ENCODE results near the gene ADAM10. TPM values are rescaled to one million over a fixed set of nuclear protein-coding genes. Genes with fewer than 3 reads are reported as not detected.

Gene ADAM10
- total RNA-seq, 1 donor: 98.9 TPM

DNA sequence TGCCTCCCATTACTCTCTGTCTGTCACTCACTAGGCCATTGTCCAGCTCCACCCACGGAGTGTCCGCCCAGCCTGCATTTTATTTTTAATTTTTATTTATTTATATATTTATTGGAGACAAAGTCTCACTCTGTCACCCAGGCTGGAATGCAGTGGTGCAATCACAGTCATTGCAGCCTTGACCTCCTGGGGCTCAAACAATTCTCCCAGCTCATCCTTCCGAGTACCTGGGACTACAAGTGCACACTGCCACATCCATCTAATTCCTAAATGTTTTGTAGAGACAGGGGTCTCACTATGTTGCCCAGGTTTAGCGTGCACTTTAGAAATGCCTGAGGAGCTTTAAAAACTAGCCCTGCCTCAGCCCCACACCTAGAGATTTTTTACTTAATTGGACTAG is 176.2 kb downstream of the ADAM10 start:
- TF ChIP-seq CTCF (IDR thresholded peaks at IDR 0.05; ENCODE audit: insufficient read depth, low read length): no peak
- no peak for DNase-seq (ENCODE audit: low read depth)
- no peak overlapping the region for H3K4me3 ChIP-seq (ENCODE audit: low read depth, low read length)

- TF ChIP-seq CTCF (IDR thresholded peaks at IDR 0.05; ENCODE audit: insufficient read depth, low read length): no peak
- no peak for DNase-seq (ENCODE audit: low read depth)
- H3K4me3 ChIP-seq (ENCODE audit: low read depth, low read length): no peak overlapping the region
Observed at GRCh38 chr15:58572521-58572920, 177.0 kb downstream of the ADAM10 start.

DNA sequence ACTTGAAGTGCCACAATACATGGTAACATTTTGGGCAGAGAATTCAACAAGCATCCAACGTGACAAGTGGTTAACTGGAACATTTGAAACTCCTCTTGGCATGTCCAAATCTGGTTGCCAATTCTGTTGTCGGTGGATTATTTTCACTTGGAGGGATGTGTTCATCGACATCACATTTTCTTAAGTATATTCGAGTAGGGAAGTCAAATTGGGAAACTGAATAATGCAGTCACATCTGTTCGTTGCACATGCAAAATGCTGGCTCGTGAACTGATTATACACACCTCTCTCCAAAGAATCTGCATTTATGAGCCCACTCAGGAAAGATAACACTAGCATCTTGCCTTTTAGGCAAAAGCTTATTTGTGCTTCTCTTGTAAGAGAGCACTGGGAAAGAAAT is 178.0 kb downstream of the ADAM10 start:
- no peak overlapping the region for H3K4me3 ChIP-seq (ENCODE audit: low read depth, low read length)
- no peak for TF ChIP-seq CTCF (IDR thresholded peaks at IDR 0.05; ENCODE audit: insufficient read depth, low read length)
- no peak for DNase-seq (ENCODE audit: low read depth)

DNA sequence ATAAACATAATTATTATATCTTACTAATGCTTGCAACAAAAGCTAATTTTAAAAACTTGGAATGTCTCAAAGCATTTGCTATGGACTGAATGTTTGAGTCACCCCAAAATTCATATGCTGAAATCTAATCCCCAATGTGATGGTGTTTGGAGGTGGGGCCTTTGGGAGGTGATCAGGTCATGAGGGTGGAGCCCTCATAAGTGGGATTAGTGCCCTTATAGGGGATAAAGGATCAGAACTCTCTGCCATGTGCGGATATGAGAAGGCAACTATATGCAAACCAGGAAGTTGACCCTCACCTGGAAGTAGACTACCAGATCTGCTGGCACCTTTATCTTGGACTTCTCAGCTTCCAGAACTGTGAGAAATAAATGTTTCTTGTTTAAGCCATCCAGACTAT is 180.1 kb downstream of the ADAM10 start:
- DNase-seq (ENCODE audit: low read depth): no peak
- TF ChIP-seq CTCF (IDR thresholded peaks at IDR 0.05; ENCODE audit: insufficient read depth, low read length): no peak
- H3K4me3 ChIP-seq (ENCODE audit: low read depth, low read length): no peak overlapping the region

GRCh38 chr15:58568157-58568571 is 181.3 kb downstream of the ADAM10 start:
- no peak for DNase-seq (ENCODE audit: low read depth)
- no peak for TF ChIP-seq CTCF (IDR thresholded peaks at IDR 0.05; ENCODE audit: insufficient read depth, low read length)
- no peak overlapping the region for H3K4me3 ChIP-seq (ENCODE audit: low read depth, low read length)

DNA sequence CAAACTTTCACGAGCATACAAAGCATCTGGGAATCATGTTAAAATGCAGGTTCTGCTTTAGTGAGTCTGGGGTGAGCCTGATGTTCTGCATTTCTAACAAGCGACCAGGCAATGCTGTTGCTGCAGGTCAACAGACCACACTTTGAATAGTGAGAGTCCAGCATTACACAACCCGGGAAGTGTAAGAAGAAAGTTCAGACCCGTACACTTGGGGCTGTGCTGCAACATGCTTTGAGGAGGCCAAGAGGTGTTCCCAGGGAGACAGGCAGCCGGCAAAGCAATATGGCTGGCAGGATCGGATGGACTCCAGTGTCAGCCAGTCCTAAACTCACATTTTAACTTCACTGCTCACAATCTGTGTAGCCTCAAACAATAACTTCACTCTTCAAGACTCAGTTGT is 183.5 kb downstream of the ADAM10 start:
- no peak for TF ChIP-seq CTCF (IDR thresholded peaks at IDR 0.05; ENCODE audit: insufficient read depth, low read length)
- no peak for DNase-seq (ENCODE audit: low read depth)
- no peak overlapping the region for H3K4me3 ChIP-seq (ENCODE audit: low read depth, low read length)

DNA sequence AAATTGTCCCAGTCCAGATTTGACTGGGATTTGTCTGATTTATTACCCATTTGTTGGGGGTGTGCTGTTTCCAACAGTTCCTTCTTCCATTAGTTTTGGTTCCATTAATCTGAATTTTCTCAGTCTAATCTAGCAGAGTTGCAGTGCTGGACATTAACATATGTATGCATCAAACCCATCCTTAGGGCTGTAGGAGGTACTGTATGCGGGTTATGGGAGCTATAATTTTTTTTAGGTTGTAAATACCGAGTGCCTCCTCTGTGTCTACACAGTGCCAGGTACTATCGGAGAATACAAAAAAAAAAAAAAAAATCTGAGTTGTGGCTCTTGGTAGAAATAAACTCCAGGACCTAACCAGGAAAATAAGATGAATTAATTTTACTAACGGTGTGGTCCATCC is 183.9 kb downstream of the ADAM10 start:
- TF ChIP-seq CTCF (IDR thresholded peaks at IDR 0.05; ENCODE audit: insufficient read depth, low read length): peak; percentile 4
- H3K4me3 ChIP-seq (ENCODE audit: low read depth, low read length): no peak overlapping the region
- DNase-seq (ENCODE audit: low read depth): no peak
